K562 (cell line): Measurements from ENCODE around the gene SLBP. TPM values are rescaled to one million over a fixed set of nuclear protein-coding genes. Genes with fewer than 3 reads are reported as not detected.

Experiments used
- CBFA2T3 ChIP-seq: fragments of 450-650 bp; IDR thresholded peaks from 2 replicates; pipeline ENCODE4 v1.6.1; 2017
- CBX5 ChIP-seq: IDR thresholded peaks from 2 replicates; pipeline ENCODE4 v1.6.1; 2014; ENCODE audit warnings: low read depth, borderline replicate concordance
- GTF3C2 ChIP-seq: IDR thresholded peaks from 3 replicates; pipeline ENCODE4 v1.6.1; 2011; ENCODE audit warnings: borderline replicate concordance, mild to moderate bottlenecking, moderate library complexity; ENCODE audit not compliant: insufficient read length; ENCODE audit errors: extremely low read depth
- HMG20B ChIP-seq: fragments of 250-450 bp; sonication (Bioruptor Pico); IDR thresholded peaks from 2 replicates; pipeline ENCODE4 v1.5.0; 2021; ENCODE audit warnings: mild to moderate bottlenecking
- KLF13 ChIP-seq: fragments of 450-650 bp; IDR thresholded peaks from 2 replicates; pipeline ENCODE4 v1.6.1; 2016; ENCODE audit warnings: missing genetic modification characterization, low read depth, mild to moderate bottlenecking, missing compliant biosample characterization, moderate library complexity, borderline replicate concordance
- MEF2D ChIP-seq: conservative IDR thresholded peaks from 2 replicates; pipeline ENCODE4 v1.6.1; 2016; ENCODE audit warnings: low read depth, missing genetic modification characterization, missing compliant biosample characterization
- MLLT1 ChIP-seq, 2 experiments: fragments of 450-650 bp; IDR thresholded peaks; 2 replicates each; pipeline ENCODE4 v1.6.1; 2016
- NCOA1 ChIP-seq: fragments of 450-650 bp; IDR thresholded peaks from 2 replicates; pipeline ENCODE4 v1.6.1; 2016; ENCODE audit warnings: low read depth
- NCOR1 ChIP-seq: fragments of 450-650 bp; IDR thresholded peaks from 2 replicates; pipeline ENCODE4 v1.6.1; 2016; ENCODE audit warnings: mild to moderate bottlenecking, moderate library complexity
- ZNF274 ChIP-seq: IDR thresholded peaks from 2 replicates; pipeline ENCODE4 v1.6.1; 2011; ENCODE audit warnings: low read depth, mild to moderate bottlenecking, low read length, moderate library complexity, borderline replicate concordance
- polyA plus RNA-seq, 8 experiments: library from polyadenylated mRNA; depleted of rRNA in 4 of 8; stranded (reverse) in 5 of 8; unstranded in 3 of 8; fragments of >200 nt; fragmentation: Nextera tagmentation in 2 of 8; fragmentation: Illumina TruSeq in 1 of 8; extraction: Ambion mirVana in 2 of 8; extraction: Trizol in 1 of 8; gene quantifications; 2 replicates each; pipeline versions ENCODE4 v1.2.1 to v1.2.3, GENCODE V29; 2011 to 2014; ENCODE audit warnings: inconsistent platforms in 1 of 8, missing spikeins in 1 of 8
- total RNA-seq, 7 experiments: library from RNA; depleted of rRNA in 6 of 7; stranded (reverse); fragments of >200 nt in 6 of 7; fragmentation: Illumina TruSeq in 2 of 7; extraction: Trizol in 2 of 7; gene quantifications; 2 replicates each; pipeline versions ENCODE4 v1.2.1 to v1.2.3, GENCODE V29; 2011 to 2021; ENCODE audit warnings: low replicate concordance in 1 of 7
- TF ChIP-seq, protein P1 (sequence below): fragments of 200-600 bp; sonication (generic); IDR thresholded peaks from one replicate; pipeline ENCODE4 v1.6.1; 2012; ENCODE audit warnings: mild to moderate bottlenecking, low read depth, low read length, inconsistent platforms

The SLBP gene
- total and polyA plus RNA-seq, 9 of the 15 experiments (the other 6 are each of a cell fraction or from before 2014, with no cell fraction given), result 49.4 to 221 (median 162) TPM

GRCh38 chr4:1720163-1720983 lies 8.3 kb upstream of the SLBP start (continued):
- TF ChIP-seq, protein P1, sequence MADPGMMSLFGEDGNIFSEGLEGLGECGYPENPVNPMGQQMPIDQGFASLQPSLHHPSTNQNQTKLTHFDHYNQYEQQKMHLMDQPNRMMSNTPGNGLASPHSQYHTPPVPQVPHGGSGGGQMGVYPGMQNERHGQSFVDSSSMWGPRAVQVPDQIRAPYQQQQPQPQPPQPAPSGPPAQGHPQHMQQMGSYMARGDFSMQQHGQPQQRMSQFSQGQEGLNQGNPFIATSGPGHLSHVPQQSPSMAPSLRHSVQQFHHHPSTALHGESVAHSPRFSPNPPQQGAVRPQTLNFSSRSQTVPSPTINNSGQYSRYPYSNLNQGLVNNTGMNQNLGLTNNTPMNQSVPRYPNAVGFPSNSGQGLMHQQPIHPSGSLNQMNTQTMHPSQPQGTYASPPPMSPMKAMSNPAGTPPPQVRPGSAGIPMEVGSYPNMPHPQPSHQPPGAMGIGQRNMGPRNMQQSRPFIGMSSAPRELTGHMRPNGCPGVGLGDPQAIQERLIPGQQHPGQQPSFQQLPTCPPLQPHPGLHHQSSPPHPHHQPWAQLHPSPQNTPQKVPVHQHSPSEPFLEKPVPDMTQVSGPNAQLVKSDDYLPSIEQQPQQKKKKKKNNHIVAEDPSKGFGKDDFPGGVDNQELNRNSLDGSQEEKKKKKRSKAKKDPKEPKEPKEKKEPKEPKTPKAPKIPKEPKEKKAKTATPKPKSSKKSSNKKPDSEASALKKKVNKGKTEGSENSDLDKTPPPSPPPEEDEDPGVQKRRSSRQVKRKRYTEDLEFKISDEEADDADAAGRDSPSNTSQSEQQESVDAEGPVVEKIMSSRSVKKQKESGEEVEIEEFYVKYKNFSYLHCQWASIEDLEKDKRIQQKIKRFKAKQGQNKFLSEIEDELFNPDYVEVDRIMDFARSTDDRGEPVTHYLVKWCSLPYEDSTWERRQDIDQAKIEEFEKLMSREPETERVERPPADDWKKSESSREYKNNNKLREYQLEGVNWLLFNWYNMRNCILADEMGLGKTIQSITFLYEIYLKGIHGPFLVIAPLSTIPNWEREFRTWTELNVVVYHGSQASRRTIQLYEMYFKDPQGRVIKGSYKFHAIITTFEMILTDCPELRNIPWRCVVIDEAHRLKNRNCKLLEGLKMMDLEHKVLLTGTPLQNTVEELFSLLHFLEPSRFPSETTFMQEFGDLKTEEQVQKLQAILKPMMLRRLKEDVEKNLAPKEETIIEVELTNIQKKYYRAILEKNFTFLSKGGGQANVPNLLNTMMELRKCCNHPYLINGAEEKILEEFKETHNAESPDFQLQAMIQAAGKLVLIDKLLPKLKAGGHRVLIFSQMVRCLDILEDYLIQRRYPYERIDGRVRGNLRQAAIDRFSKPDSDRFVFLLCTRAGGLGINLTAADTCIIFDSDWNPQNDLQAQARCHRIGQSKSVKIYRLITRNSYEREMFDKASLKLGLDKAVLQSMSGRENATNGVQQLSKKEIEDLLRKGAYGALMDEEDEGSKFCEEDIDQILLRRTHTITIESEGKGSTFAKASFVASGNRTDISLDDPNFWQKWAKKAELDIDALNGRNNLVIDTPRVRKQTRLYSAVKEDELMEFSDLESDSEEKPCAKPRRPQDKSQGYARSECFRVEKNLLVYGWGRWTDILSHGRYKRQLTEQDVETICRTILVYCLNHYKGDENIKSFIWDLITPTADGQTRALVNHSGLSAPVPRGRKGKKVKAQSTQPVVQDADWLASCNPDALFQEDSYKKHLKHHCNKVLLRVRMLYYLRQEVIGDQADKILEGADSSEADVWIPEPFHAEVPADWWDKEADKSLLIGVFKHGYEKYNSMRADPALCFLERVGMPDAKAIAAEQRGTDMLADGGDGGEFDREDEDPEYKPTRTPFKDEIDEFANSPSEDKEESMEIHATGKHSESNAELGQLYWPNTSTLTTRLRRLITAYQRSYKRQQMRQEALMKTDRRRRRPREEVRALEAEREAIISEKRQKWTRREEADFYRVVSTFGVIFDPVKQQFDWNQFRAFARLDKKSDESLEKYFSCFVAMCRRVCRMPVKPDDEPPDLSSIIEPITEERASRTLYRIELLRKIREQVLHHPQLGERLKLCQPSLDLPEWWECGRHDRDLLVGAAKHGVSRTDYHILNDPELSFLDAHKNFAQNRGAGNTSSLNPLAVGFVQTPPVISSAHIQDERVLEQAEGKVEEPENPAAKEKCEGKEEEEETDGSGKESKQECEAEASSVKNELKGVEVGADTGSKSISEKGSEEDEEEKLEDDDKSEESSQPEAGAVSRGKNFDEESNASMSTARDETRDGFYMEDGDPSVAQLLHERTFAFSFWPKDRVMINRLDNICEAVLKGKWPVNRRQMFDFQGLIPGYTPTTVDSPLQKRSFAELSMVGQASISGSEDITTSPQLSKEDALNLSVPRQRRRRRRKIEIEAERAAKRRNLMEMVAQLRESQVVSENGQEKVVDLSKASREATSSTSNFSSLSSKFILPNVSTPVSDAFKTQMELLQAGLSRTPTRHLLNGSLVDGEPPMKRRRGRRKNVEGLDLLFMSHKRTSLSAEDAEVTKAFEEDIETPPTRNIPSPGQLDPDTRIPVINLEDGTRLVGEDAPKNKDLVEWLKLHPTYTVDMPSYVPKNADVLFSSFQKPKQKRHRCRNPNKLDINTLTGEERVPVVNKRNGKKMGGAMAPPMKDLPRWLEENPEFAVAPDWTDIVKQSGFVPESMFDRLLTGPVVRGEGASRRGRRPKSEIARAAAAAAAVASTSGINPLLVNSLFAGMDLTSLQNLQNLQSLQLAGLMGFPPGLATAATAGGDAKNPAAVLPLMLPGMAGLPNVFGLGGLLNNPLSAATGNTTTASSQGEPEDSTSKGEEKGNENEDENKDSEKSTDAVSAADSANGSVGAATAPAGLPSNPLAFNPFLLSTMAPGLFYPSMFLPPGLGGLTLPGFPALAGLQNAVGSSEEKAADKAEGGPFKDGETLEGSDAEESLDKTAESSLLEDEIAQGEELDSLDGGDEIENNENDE, result no peak
- TF ChIP-seq CBFA2T3 (no peak), NCOA1 (no peak), MLLT1 (IDR thresholded peaks at IDR 0.05) (no peak), ZNF274 (no peak), KLF13 (tag) (0 out of 2 replicates have a peak, but pooled peaks have one; percentile 33), CBX5 (no peak), HMG20B (CRISPR knock-in tag) (no peak; the same call in 1 of the 2 replicates), NCOR1 (no peak), MEF2D (tag) (no peak), GTF3C2 (no peak)
